ENCODE data around the gene COL11A1. TPM values are rescaled to one million over a fixed set of nuclear protein-coding genes. Genes with fewer than 3 reads are reported as not detected.

The COL11A1 gene
- total and polyA plus RNA-seq, 2 of the 4 experiments (the other 2 are of a cell fraction), result 4.6 to 5.2 TPM

DNA sequence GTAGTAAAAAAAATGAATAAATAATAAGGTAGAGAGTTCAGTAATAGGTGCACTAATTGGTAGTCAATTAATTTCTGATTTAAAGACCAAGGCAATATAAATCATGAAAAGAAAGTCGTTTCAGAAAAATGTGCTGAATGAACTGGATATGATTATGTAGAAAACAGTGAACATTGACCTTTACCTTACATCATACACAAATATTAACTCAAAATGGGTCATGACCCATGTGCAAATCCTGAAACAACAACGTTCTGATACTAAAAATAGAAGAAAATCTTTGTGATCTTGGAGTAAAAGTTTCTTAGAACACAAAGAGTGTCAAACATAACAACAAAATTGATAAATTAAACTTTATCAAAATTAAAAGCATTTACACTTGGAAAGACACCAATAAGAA lies 39.1 kb downstream of the COL11A1 start:
- DNase-seq, result no peak
- Histone ChIP-seq H3K36me3 (ENCODE audit: control insufficient read depth, insufficient read depth, low read length) (no peaks in the 10 kb centered on the region), H3K14ac (replicated peaks; ENCODE audit: low read depth, low read length) (no peak overlapping the region), H4K20me1 (ENCODE audit: insufficient read depth, low read length) (no peaks in the 10 kb centered on the region), H2AFZ (replicated peaks; ENCODE audit: low read length, poor library complexity) (no peak overlapping the region), H3K56ac (ENCODE audit: extremely low read depth, insufficient read depth, low read length) (no peak overlapping the region), H2BK5ac (ENCODE audit: low read depth, low read length, poor library complexity, severe bottlenecking) (no peak overlapping the region), H3K9ac (ENCODE audit: low read depth, low read length) (no peak overlapping the region), H3K9me1 (ENCODE audit: insufficient read depth, low read length) (no peaks in the 10 kb centered on the region), H2AK9ac (replicated peaks; ENCODE audit: low read depth, low read length, poor library complexity) (no peak overlapping the region), H3K4ac (ENCODE audit: low read depth, low read length) (no peak overlapping the region), H3K27me3 (ENCODE audit: control insufficient read depth, insufficient read depth, low read length) (no peaks in the 10 kb centered on the region), H3K79me1 (ENCODE audit: low read depth in 1 of 2, low read length in 2 of 2) (no peaks in the 10 kb centered on the region), H4K5ac (ENCODE audit: low read depth, low read length) (no peak overlapping the region), H3K23ac (ENCODE audit: low read depth, low read length) (no peak overlapping the region), H3K4me3 (ENCODE audit: insufficient read depth, low read depth, low read length) (no peak overlapping the region), H4K8ac (ENCODE audit: low read depth in 2 of 2, low read length in 2 of 2) (no peak overlapping the region), H3K4me1 (ENCODE audit: control insufficient read depth, insufficient read depth, low read length) (no peaks in the 10 kb centered on the region), H4K91ac (ENCODE audit: insufficient read depth, low read depth, low read length) (no peak overlapping the region), H3K9me3 (ENCODE audit: control insufficient read depth, insufficient read depth, low read length) (no peaks in the 10 kb centered on the region), H3K18ac (ENCODE audit: low read depth, low read length) (no peak overlapping the region), H2AK5ac (ENCODE audit: low read depth, low read length) (no peak overlapping the region), H2BK15ac (ENCODE audit: low read depth, low read length) (no peak overlapping the region), H2BK20ac (ENCODE audit: low read depth, low read length) (no peak overlapping the region), H3K27ac (ENCODE audit: insufficient read depth, low read length) (no peak overlapping the region), H2BK120ac (ENCODE audit: low read depth, low read length) (no peak overlapping the region), H3K4me2 (ENCODE audit: low read depth, low read length) (no peak overlapping the region)
- ChIA-PET POLR2A (ENCODE audit: unreplicated experiment) (no interaction called here), CTCF (no interaction called here)
- TF ChIP-seq CEBPB (IDR thresholded peaks at IDR 0.05; ENCODE audit: low read depth, low read length) (no peak), MAZ (IDR thresholded peaks at IDR 0.05; ENCODE audit: borderline replicate concordance, low read depth, low read length) (no peak), BHLHE40 (IDR thresholded peaks at IDR 0.05; ENCODE audit: low read depth, low read length) (no peak), SMC3 (IDR thresholded peaks at IDR 0.05; ENCODE audit: low read depth, low read length) (no peak), RFX5 (IDR thresholded peaks at IDR 0.05; ENCODE audit: low read depth, low read length) (no peak), FOS (IDR thresholded peaks at IDR 0.05; ENCODE audit: low read depth, low read length) (no peak), NFE2L2 (IDR thresholded peaks at IDR 0.05; ENCODE audit: low read depth, low read length) (no peak), POLR2A (IDR thresholded peaks at IDR 0.05; ENCODE audit: low read depth, low read length) (no peak), RCOR1 (IDR thresholded peaks at IDR 0.05; ENCODE audit: insufficient replicate concordance, low read length) (no peak), MAFK (IDR thresholded peaks at IDR 0.05; ENCODE audit: low read depth, low read length) (no peak), CHD1 (IDR thresholded peaks at IDR 0.05; ENCODE audit: low read depth, low read length) (no peak), RAD21 (IDR thresholded peaks at IDR 0.05; ENCODE audit: low read length) (no peak), MXI1 (IDR thresholded peaks at IDR 0.05; ENCODE audit: borderline replicate concordance, low read depth, low read length) (no peak)
- TF ChIP-seq, protein P1, sequence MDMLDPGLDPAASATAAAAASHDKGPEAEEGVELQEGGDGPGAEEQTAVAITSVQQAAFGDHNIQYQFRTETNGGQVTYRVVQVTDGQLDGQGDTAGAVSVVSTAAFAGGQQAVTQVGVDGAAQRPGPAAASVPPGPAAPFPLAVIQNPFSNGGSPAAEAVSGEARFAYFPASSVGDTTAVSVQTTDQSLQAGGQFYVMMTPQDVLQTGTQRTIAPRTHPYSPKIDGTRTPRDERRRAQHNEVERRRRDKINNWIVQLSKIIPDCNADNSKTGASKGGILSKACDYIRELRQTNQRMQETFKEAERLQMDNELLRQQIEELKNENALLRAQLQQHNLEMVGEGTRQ (IDR thresholded peaks at IDR 0.05; ENCODE audit: low read depth, low read length), result no peak
- TF ChIP-seq, protein P2, sequence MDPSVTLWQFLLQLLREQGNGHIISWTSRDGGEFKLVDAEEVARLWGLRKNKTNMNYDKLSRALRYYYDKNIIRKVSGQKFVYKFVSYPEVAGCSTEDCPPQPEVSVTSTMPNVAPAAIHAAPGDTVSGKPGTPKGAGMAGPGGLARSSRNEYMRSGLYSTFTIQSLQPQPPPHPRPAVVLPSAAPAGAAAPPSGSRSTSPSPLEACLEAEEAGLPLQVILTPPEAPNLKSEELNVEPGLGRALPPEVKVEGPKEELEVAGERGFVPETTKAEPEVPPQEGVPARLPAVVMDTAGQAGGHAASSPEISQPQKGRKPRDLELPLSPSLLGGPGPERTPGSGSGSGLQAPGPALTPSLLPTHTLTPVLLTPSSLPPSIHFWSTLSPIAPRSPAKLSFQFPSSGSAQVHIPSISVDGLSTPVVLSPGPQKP (IDR thresholded peaks at IDR 0.05; ENCODE audit: borderline replicate concordance, low read depth, low read length), result no peak
- TF ChIP-seq, protein P3, sequence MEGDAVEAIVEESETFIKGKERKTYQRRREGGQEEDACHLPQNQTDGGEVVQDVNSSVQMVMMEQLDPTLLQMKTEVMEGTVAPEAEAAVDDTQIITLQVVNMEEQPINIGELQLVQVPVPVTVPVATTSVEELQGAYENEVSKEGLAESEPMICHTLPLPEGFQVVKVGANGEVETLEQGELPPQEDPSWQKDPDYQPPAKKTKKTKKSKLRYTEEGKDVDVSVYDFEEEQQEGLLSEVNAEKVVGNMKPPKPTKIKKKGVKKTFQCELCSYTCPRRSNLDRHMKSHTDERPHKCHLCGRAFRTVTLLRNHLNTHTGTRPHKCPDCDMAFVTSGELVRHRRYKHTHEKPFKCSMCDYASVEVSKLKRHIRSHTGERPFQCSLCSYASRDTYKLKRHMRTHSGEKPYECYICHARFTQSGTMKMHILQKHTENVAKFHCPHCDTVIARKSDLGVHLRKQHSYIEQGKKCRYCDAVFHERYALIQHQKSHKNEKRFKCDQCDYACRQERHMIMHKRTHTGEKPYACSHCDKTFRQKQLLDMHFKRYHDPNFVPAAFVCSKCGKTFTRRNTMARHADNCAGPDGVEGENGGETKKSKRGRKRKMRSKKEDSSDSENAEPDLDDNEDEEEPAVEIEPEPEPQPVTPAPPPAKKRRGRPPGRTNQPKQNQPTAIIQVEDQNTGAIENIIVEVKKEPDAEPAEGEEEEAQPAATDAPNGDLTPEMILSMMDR (conservative IDR thresholded peaks at IDR 0.05; ENCODE audit: low read depth, low read length), result no peak
- in situ Hi-C loops (cut with MboI; ENCODE audit: low sequenced_read_pairs) (no loop called here), dilution Hi-C loops (cut with HindIII; ENCODE audit: low sequenced_read_pairs, unreplicated experiment) (no loop called here), intact Hi-C loops (cut with micrococcal nuclease) (no loop called here)
- ATAC-seq (ENCODE audit: low read depth), result no peak
- no CpG with 5 or more reads among the region's 2 CpGs for WGBS, 2 experiments (ENCODE audit: extremely low coverage in 2 of 2, insufficient read length in 1 of 2)
- no TSS peak for BruUV-seq (replicated peaks)

Data from IMR-90 (cell line).